GM21528 (cell line): ENCODE measurements around the gene WSCD2.

Experiments used
- ATAC-seq: cut with Tn5 transposase; IDR thresholded peaks from one replicate; pipeline ENCODE4 v1.9.1; 2021; ENCODE audit warnings: mild to moderate bottlenecking, moderate library complexity; ENCODE audit not compliant: unreplicated experiment, low FRiP score

Gene WSCD2

DNA sequence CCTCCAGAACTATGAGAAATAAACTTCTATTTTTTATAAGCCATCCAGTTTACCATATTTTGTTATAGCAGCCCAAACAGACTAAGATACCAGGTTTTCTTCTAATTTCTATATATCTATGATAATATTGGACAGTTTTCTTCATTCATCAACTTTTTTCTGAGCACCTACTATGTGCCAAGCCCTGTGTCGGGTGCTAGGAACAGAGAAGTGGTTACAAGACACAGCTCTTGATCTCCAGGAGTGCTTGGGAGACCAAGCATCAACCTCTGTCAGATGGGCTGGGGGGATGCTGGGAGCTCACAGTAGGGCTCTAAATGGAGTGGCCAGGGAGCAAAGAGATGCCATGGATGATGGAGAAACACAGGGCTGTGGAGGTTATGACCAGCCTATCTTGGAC lies 2.9 kb upstream of the WSCD2 start:
- no peak for ATAC-seq

DNA sequence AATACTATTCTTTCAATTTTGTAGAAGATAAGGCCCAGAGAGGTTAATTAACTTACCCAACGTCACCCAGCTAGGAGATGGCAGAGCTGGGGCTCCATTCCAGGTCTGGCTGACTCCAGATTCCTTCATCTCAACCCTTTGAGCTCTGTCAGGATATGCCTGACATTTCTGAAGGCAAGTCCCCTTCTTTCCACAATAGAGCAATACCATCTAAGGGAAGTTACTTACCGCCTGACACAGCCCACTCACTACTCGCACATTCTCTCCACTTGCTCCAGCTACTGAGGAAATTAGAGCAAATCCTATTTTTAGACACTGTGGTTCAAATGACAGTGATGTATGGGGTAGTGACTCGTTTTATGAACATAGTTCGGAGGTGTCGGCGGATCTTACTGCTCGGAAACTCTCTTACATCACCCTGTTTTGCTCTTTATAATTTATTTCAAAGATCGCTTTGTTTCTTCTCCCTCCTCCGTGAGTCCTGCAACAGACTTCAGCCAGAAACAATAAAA lies 2.0 kb upstream of the WSCD2 start:
- ATAC-seq: no peak

DNA sequence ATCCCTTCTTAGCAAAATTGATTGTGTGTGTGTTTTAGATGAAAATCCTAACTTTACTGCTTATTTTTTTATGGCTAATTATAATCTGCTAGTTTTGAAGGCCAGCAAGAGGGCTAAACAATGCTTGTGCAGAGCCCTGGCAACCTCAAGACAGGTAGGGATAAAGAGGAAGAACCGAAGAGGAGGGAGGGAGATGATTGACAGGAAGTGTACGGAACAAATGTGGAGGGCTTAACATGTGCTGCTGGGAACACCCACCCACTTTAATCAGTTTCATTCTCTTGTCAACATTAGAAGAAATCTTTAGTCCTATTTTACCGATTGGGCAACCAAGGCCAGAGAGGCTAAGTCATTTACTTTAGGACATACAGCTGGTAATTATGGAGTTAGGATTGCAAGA lies 1.4 kb upstream of the WSCD2 start:
- ATAC-seq: no peak

DNA sequence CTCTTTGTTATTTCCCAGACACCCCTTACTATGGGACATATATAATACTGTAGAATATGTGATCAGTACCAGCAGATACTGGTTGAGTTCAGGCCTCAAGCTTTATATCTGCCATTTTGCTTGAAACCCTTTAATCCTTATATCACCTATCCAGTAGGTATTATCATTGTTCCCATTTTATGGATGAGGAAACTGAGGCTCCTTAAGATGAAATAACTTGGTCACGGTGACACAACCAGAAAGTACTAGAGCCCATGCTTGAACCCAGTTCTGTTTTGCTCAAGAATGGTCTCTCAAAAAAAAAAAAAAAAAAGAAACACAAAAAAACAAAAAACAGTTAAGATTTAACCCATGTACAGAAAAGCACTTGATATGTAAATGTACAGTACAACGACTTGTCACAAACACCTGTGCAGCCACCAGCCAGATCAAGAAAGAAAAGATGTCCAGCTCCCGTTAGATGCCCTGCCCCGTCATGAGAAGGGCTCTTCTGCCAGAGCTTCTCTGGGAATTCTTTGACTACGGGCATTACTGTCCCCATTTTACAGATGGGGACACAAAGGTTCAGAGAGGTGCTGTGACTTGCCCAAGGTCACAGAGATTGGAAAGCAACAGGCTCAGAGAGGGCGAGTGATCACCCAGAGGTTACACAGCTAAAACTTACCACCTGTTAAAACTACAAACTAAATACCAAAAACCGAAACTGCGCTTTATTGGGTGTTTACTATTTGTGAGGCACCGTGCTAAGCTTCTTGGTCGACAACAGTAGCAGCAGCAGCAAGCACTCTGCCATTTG lies 669 bp upstream of the WSCD2 start:
- ATAC-seq: no peak

DNA sequence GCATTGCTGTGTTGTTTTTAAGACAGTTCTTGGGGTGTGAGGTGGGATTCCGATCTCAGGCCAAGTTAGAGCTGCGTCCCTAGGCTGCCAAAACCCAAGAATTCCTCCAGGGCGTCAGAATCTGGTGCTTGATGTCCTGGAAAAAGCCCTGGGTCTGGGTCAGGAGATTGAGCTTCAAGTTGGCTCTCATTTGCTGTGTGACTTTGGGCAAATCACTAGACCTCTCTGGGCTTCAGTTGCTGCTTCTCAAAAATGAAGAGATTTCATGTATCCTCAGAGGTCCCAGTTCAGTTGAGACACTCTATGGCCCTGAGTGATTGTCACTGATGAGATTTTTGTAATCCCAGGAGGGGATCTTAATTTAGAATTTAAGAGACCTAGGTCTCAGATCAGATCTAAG lies 1.9 kb downstream of the WSCD2 start:
- no peak for ATAC-seq

DNA sequence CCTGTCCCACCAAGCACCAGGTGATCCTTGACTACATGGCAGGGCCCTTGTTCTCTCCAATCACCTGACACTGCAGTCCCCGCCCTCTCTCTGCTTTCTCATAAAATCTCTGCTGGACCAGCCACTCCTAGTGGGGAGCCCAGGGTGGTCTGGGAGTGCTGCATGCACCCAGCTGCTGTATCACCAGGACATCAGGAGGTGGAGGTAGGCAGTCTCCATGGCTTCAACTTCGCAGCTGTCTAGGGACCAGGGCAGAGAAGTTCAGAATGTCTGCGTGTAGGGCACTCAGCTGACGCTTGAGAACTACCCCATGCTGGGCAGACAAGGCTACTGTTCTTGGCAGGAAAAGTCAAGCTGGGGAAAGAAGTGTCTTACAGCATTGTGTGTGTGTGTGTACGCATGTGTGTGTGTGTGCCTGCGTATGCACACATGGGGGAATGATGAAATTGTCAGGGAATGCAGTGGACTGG lies 2.6 kb downstream of the WSCD2 start:
- ATAC-seq: no peak

DNA sequence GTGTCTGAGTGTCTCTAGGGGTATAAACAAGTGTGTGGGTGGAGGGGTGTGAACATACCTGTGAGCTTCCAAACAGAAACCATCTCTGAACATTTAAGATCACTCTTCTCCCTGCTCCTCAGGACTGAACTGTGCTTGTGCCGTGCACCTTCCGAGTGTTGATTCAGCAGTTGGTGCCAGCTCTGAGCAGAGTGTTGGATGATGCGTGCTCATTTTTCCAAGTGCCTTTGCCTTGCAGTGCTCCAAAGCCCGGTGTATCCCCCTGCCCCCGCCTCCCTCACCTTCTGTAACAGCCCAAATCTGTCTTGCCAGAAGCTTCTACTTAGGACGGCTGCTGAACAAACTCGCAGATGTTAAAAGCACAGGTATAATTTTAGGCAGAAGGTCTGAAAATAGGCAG lies 4.4 kb downstream of the WSCD2 start:
- ATAC-seq: no peak

DNA sequence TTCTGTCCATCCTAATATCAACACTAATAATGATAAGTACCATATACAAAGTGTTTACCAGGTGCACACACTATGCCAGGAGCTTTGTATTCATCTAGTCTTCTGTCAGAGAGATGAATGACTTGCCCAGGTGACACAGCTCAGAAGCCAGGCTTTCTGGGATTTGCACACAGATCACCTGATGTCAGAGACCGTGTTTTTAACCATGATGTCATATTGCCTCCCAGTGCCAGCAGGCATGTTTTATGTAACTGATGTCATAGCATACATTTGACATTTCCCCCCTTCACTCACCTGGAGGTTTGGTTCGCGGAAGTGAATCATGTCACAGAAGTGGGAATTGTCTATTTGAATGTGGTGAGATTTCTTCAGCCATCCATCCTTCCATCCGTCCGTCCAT lies 5.7 kb downstream of the WSCD2 start:
- no peak for ATAC-seq

DNA sequence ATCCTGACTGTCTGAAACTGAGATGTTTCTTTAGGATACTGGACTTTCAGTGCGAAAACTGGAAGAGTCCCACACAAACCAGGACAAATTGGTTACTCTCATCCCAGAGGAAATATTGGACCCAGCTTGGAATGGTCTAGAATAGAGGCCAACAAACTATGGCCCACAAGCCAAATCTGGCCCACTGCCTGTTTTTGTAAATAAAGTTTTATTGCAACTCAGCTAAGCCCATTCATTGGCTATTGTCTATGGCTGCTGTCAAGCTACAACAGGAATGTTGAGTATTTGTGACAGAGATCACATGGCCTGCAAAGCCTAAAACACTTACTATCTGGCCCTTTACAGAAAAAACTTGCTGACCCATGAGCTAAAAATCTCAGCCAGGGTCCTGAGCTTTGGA lies 6.5 kb downstream of the WSCD2 start:
- ATAC-seq: no peak

DNA sequence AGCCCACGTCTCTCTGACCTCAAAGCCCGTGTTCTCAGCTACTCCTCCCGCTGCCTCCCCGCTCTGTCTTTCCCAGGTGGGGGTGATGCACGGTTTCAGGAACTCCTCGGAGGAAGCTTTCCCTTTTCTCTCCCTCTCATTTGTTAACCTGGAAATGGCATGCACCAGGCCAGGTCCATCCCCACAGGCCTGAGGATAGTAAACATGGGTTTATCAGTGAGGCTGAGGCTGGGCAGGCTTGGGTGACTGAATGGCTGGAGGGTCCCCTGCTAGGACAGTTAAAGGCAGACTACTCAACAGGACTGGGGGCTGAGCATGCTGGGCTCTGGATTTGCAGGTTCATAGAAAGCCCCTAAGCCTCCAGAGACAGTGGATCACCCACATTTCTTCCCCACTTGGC lies 7.6 kb downstream of the WSCD2 start:
- ATAC-seq: no peak

DNA sequence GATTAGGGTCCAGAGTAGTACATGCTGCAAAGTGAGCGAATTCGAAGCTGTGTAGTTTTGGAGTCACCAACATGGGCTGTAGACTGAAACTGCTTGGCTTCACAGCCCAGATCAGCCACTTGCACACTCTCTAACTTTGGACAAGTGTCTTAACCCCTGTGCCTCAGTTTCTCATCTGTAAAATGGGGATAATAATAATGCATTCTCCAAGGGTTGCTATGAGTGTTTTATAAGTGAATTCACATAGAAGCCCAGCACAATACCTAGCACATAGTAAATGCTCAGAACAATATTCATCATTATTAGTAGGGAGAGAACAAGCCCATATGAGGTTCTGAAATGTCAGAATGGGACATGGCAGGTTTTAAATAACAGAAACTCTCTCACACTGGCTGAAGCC lies 10.4 kb downstream of the WSCD2 start:
- no peak for ATAC-seq

DNA sequence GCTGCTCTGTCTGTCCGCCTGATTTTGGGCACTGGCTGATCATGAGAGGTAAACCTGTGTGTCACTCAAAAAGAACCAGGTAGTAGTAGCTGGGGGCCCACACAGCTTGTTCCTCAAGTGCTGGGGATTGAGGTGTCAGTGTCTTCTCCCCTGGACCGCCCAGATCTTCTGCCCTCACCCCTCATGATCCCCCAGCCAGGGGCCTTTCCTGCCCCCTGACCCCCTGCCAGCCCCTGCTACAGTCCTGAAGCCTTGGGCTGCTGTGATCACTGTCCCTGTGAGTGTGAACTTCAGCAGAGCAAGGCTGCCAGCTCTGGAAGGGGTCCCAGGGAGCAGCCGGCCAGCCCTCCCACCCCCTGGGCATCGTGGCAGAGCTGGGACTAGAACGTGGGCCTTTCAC lies 11.4 kb downstream of the WSCD2 start:
- ATAC-seq: no peak

DNA sequence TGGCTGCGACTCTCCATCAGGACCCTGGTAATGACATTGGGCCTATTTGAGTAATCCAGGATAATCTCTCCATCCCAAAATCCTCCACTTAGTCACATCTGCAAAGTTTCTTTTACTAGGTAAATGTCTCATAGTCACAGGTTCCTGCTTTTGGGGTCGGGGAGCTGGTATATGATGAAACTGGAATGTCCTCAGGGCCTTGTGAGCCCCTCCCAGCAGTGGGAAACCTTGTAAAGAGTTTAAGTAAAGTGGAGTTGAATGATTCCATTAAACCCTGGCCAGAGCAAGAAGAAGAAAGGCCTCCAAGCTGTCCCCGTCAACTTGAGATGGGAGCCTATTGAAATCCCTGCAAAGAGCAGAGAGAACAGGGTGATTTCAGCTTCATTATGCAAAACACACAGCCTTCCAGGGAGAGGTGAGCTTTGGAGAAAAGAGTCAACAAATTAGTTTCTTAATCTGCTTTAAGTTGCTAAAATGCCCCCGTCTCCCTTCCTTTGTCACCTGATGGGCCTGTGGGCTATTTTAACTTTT lies 12.6 kb downstream of the WSCD2 start:
- ATAC-seq: no peak

DNA sequence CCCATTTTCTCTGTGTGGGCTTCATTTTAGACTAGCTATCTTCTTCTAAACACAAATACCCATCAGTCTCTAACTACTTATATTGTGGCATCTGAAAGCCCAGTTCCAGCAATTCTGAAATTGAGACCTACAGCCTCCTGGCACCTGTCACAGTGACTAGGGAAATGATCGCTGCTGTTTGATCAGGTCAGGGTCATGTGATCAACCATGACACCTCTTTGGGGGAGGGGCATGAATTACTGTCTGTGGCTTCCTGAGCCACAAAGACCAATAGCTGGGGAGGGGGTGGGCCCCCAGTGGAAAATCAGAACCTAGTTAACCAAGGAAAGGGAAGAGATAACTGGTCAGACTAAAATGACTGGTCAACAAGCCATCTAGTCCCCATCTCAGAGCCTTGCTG lies 14.1 kb downstream of the WSCD2 start:
- ATAC-seq: no peak

DNA sequence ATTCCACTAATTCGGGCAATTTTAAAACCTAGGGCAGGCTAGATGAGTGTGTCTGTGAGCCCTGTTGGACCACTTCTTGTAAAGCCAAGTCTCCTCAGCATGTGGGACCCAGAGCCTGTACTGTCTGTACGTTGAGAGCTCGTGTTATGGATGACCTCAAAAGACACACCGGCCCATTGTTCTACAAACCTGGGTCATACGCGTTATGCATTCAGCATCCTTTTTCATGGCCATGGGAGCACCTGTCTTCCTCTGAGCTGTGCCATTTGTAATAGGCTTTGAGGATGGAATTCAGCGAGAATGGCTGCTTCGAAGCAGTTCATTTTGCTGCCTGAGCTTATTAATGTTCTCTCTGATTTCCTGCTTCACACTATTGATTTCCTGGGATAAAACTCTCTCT lies 15.0 kb downstream of the WSCD2 start:
- ATAC-seq: no peak

DNA sequence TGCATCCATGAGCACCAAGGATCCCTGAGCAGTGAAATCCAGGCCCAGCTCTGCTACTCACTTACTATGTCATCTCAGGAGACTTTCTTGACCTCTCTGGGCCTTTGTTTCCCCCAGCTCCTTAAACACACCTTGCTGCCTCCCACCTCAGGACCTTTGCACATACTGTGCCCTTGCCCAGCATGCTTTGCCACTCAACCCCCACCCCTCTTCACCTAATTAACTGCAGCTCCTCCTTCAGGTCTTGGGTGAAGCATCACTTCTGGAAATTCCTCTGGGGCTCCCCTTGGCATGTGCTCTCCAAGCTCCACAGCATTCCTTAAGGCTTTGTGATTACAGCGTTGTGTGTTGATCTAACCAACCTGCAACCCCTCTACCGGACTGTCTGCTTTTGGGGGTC lies 15.9 kb downstream of the WSCD2 start:
- ATAC-seq: no peak

DNA sequence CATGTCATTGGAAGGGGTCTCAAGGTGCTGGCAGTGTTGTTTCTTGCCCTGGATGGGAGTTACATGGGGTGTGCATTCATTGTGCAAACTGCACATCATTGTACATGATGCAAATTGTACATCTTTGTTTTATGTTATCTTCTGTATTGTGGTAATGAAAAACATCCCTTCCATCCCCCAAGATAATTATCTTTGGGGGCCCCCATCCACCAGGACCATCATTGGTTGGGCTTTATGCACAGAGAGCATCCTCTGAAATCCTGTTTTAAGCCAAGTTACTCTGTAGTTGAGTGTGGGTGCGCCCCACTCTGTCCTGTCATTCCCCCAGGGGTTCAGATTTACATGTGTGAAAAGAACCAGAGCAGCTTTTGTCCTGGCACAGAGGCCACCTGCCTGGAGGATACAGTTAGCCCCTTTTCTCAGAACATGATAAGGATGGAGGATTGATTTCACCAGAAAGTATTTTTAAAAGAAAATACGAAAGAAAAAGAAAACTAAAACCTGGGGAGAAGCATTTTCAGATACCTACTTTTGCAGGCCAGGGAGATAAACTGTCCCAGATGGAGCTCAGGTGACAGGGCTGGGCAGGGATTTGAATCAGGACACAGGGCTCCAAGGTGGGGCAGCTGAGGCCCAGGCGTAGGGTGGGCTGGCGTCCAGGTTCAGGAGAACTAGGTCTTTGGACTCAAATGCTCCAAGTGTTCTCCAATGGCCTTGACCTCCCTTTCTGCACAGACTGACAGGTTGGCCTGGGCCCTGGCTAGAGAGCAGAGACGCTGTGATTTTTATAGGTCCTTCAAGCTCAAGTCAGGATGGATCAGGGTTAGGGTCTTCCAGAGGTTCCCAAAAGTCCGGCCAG lies 17.2 kb downstream of the WSCD2 start:
- no peak for ATAC-seq

DNA sequence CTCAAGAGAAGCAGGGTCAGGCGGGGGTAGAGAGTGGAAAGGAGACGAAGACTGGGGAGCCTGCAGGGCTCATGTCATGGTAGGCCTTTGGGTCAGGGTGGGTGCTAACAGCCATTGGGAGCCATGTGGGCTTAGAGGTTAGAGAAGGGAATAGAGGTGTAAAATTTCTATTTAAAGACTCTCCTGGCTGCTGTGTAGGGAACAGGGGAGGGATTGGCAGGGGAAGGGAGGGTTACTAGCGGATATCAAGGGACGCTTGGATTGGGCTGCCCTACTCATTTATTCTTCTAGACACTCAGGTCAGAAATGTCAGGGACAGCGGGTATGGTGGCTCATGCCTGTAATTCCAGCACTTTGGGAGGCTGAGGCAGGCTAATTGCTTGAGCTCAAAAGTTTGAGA lies 18.2 kb downstream of the WSCD2 start:
- ATAC-seq: no peak

DNA sequence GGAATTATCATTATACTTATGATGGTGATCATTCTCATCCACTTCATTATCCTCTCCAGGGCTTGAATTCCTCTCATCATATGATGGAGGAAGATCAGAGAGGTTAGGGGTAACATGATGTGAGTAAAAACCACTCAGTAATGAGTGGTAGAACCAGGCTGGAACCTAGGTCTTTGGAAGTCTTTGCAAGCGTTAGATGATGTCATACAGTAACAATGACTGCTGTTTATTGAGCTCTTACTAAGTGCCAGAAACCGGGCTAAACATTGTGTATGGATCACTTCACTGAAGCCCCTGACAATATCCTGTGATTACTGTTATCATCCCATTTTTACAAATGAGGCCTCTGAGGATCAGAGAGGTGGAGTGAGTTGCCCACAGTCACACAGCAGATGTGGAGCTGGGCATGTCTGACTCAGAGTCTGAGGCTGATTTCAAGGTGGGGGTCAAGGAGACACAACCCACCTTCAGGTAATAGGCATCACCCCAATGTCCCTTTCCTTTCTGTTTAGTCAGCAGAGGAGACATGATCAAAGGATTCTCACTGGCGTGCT lies 19.5 kb downstream of the WSCD2 start:
- ATAC-seq: no peak

DNA sequence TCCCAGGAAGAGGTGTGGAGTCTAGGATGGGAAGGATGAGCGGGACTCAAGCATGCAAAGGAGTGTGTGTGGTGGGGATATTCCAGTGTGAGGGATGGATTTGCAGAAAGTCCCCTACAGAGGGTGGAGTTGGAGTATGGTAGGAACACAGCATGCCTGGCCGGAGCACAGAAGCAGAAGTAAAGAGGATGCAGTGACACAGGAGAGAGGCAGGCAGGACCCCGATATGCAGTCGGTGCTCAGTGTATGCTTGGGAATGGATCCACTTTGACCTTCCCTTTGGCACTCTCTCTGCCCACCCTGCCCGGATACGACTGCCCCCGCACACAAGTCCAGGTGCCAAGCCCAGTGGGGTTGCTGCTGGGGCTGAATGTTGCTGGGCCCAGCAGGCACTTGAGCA lies 21.3 kb downstream of the WSCD2 start:
- ATAC-seq: no peak

DNA sequence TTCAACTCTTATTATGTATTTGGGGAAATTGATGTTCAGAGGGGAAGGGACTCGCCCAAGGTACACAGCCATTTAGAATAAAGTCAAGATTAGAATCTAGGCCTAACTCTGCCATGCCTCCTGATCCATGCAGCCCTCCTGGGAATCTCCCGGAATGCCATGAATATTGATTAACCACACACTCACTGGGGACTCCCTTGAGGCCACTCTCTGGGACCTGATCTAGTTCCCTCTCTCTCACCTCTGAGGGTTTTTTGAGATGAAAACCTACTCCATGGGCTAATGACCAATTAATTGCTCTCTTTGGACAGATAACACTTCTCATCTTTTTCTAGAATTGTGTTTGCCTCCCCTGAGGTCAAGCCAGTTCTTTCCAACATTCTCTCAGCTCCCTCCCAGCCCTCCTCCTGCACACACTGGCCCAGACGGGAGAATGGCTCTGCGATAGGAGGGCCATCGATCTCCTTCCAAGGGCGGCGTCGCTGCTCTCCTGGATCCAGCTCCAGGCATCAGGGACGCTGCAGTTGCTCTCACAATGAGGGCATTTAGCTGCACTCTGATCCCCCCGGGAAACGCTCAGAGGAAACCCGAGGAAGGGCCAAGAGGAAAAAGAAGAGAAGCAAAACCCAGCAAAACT lies 22.6 kb downstream of the WSCD2 start:
- no peak for ATAC-seq
